ENCODE results near the gene GNS.
"Not testable (repeated sequence)": the region's sequence is repeated elsewhere in the genome, so short reads cannot be mapped to it uniquely, and the experiment has no call there.

The GNS gene

GRCh38 chr12:64694130-64695040, 64.8 kb downstream of the GNS start:
- no peak for FAIRE-seq

GRCh38 chr12:64691795-64692583, 67.2 kb downstream of the GNS start:
- FAIRE-seq, result no peak

GRCh38 chr12:64691227-64691794, 67.9 kb downstream of the GNS start:
- no peak for FAIRE-seq

GRCh38 chr12:64690236-64690635, 69.0 kb downstream of the GNS start:
- FAIRE-seq, result not testable (repeated sequence)

- FAIRE-seq, result no peak
These were observed 70.5 kb downstream of the GNS start for GRCh38 chr12:64688715-64689114.

- no peak for FAIRE-seq
These were observed 71.0 kb downstream of the GNS start for GRCh38 chr12:64688219-64688618.

GRCh38 chr12:64687816-64688215, 71.4 kb downstream of the GNS start:
- FAIRE-seq, result no peak

- FAIRE-seq, result no peak
These were observed 73.6 kb downstream of the GNS start for GRCh38 chr12:64685605-64686004.

GRCh38 chr12:64685050-64685449, 74.2 kb downstream of the GNS start:
- FAIRE-seq, result no peak

GRCh38 chr12:64683816-64684543, 75.2 kb downstream of the GNS start:
- FAIRE-seq, result no peak

GRCh38 chr12:64682572-64683277, 76.5 kb downstream of the GNS start:
- FAIRE-seq, result no peak

- no peak for FAIRE-seq
These were observed 77.8 kb downstream of the GNS start for GRCh38 chr12:64681200-64682052.

GRCh38 chr12:64680235-64680634, 79.0 kb downstream of the GNS start:
- FAIRE-seq, result no peak

GRCh38 chr12:64679487-64680001, 79.7 kb downstream of the GNS start:
- no peak for FAIRE-seq

GRCh38 chr12:64678835-64679234, 80.4 kb downstream of the GNS start:
- FAIRE-seq, result no peak

- no peak for FAIRE-seq
These were observed 81.0 kb downstream of the GNS start for GRCh38 chr12:64678248-64678647.

- no peak for FAIRE-seq
These were observed 83.4 kb downstream of the GNS start for GRCh38 chr12:64675795-64676194.

- no peak for FAIRE-seq
These were observed 84.8 kb downstream of the GNS start for GRCh38 chr12:64674367-64674922.

GRCh38 chr12:64673490-64674169, 85.6 kb downstream of the GNS start:
- FAIRE-seq, result no peak

- FAIRE-seq, result no peak
These were observed 86.2 kb downstream of the GNS start for GRCh38 chr12:64672925-64673409.
